Testis (tissue), 3 donors: ENCODE data around the gene ALDOC. TPM values are rescaled to one million over a fixed set of nuclear protein-coding genes. Genes with fewer than 3 reads are reported as not detected.

Experiments
- DNase-seq: peaks from one replicate; pipeline ENCODE4 v3.0.0-alpha.2; 2019
- H3K27ac ChIP-seq, 2 donors: fragments of 200-600 bp; sonication (generic); one replicate each; pipeline ENCODE4 v1.5.1; 2019
- H3K27me3 ChIP-seq: fragments of 200-600 bp; sonication (generic); one replicate; pipeline ENCODE4 v1.5.1; 2019
- H3K36me3 ChIP-seq: fragments of 200-600 bp; sonication (generic); one replicate; pipeline ENCODE4 v1.5.1; 2017; ENCODE audit warnings: low read depth; ENCODE audit errors: missing control alignments
- H3K4me1 ChIP-seq: fragments of 200-600 bp; sonication (generic); one replicate; pipeline ENCODE4 v1.5.1; 2019
- H3K4me3 ChIP-seq, 2 donors: fragments of 200-600 bp; sonication (generic); one replicate each; pipeline ENCODE4 v1.5.1; 2017 to 2019
- H3K9me3 ChIP-seq: fragments of 200-600 bp; sonication (generic); one replicate; pipeline ENCODE4 v1.5.1; 2017
- CTCF ChIP-seq, 3 experiments: fragments of 450-650 bp in 2 of 3; fragments of 200-600 bp in 1 of 3; sonication (generic) in 1 of 3; IDR thresholded peaks; one replicate each; pipeline ENCODE4 v1.5.1; 2016 to 2019; ENCODE audit warnings: antibody characterized with exemption in 3 of 3, mild to moderate bottlenecking in 2 of 3, moderate library complexity in 1 of 3
- POLR2A ChIP-seq: fragments of 450-650 bp; IDR thresholded peaks from one replicate; pipeline ENCODE4 v1.6.1; 2017; ENCODE audit warnings: antibody characterized with exemption, mild to moderate bottlenecking, moderate library complexity
- WGBS, 2 donors: methylation state at CpG; one replicate each; pipeline ENCODE4 v1.1.5; 2018; 5-methylcytosine and 5-hydroxymethylcytosine counted together
- intact Hi-C: fragments of 100-400 bp; cut with DNase I; formaldehyde crosslinking; loops from one replicate; pipeline ENCODE4 v1.15.1; 2023; ENCODE audit warnings: low total_unique reads
- polyA plus RNA-seq: library from polyadenylated mRNA; stranded (reverse); fragments of 350-450 nt; fragmentation: Illumina TruSeq; extraction: RNeasy Lipid Tissue Mini Kit (QIAGEN cat#74804); gene quantifications from one replicate; pipeline ENCODE4 v1.2.3, GENCODE V29; 2014; ENCODE audit warnings: low read depth, low replicate concordance; ENCODE audit not compliant: insufficient read depth
- total RNA-seq, 2 donors: library from RNA; depleted of rRNA; stranded (reverse); fragments of >200 nt; gene quantifications; one replicate each; pipeline ENCODE4 v1.2.3, GENCODE V29; 2016

The ALDOC gene
- total and polyA plus RNA-seq, 3 donors from 2014 or later: 29.2 to 65.8 (median 30.7) TPM

DNA sequence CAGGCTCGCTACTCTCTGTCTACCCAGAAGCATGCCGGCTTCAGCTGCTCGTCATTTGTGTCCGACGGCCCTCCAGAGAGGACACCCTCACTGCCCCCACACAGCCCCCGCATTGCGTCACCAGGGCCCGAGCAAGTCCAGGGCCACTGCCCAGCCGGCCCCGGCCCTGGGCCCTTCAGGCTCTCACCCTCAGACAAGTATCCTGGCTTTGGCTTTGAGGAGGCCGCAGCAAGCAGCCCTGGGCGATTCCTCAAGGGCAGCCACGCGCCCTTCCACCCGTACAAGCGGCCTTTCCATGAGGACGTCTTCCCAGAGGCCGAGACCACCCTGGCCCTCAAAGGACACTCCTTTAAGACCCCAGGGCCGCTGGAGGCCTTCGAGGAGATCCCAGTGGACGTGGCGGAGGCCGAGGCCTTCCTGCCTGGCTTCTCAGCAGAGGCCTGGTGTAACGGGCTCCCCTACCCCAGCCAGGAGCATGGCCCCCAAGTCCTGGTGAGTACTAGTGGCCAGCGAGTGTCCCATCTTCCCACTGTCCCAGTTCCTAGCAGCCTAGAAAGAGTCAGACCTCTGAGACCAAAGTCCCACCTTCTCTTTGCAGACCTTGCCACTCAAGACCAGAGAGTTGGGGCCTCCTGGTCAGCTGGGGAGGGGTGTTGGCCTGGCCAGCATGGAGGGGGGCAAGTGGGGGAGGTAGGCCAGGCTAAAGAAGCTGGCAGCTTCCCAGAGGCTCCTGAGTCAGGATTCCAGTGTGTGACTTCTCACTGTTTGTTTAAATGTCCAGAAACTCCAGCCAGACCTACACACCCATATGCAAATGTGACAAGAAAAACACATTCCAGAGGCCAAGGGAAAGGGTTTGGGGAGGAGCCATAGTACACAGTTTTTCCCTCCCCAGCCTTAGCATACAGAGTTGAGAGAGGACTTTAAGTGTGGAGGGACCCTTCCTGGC, 51.9 kb downstream of the ALDOC start:
- no peaks in the 10 kb centered on the region for H3K27me3 ChIP-seq
- H3K36me3 ChIP-seq: no peaks in the 10 kb centered on the region
- H3K27ac ChIP-seq: no peak overlapping the region
- DNase-seq: no peak
- no peaks in the 10 kb centered on the region for H3K4me1 ChIP-seq
- intact Hi-C loops: no loop called here
- H3K9me3 ChIP-seq: no peaks in the 10 kb centered on the region
- TF ChIP-seq CTCF (IDR thresholded peaks at IDR 0.05): no peak
- TF ChIP-seq POLR2A: no peak
- WGBS, 2 donors: 87 to 96% methylated on average over 16 to 25 of the region's 25 CpGs
- H3K4me3 ChIP-seq: no peak overlapping the region

DNA sequence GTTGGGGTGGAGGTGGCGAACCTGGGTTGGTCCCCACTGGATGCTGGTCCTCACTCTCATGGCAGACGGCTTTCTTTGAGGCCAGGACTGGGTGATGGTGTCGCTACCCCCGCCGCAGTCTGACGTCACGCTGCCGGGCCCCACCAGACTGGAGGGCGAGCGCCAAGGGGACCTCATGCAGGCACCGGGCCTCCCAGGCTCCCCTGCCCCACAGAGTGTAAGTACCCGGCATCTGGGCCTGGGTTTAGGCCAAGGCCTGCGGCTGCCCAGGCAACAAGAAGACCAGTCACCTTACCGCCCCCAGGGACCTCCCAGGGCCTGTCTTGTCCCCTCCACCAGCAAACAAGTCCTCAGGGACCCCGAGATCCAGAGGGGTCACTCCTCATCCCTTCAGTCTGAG, 52.8 kb downstream of the ALDOC start:
- H3K9me3 ChIP-seq: no peaks in the 10 kb centered on the region
- DNase-seq: no peak

DNA sequence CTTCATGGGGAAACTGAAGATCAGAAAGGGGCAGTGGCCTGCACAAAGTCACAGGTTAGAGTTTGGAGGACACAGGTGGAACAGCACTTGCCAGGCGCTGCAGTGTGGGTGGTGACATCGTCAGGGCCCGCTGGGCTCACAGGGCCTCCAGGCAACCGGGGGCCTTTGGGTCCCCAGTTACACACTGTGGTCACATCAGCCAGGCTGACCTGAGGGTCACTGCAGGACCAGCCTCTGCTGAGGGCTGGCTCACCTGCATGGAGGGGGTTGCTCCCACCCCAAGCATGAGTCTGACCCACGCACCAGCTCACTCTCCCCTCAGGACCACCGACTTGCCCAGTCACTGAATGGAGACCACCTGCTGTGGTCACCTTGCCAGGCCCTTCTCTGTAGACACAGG, 53.5 kb downstream of the ALDOC start:
- no peak for DNase-seq
- intact Hi-C loops: no loop called here

More for the DNA sequence above, 52.8 kb downstream of the ALDOC start:
- Histone ChIP-seq H3K27ac (no peak overlapping the region), H3K27me3 (no peaks in the 10 kb centered on the region), H3K4me1 (no peaks in the 10 kb centered on the region), H3K36me3 (no peaks in the 10 kb centered on the region), H3K4me3 (no peak overlapping the region)
- intact Hi-C loops: no loop called here
- no peak for TF ChIP-seq POLR2A
- TF ChIP-seq CTCF (IDR thresholded peaks at IDR 0.05): no peak
- 89 to 95% methylated on average over 11 to 15 of the region's 15 CpGs for WGBS, 2 donors

More for the DNA sequence above, 53.5 kb downstream of the ALDOC start:
- Histone ChIP-seq H3K27me3 (no peaks in the 10 kb centered on the region), H3K4me1 (no peaks in the 10 kb centered on the region), H3K9me3 (no peaks in the 10 kb centered on the region), H3K27ac (no peak overlapping the region), H3K4me3 (no peak overlapping the region), H3K36me3 (no peaks in the 10 kb centered on the region)
- no peak for TF ChIP-seq POLR2A
- TF ChIP-seq CTCF (IDR thresholded peaks at IDR 0.05): no peak
- WGBS, 2 donors: 88% methylated on average over 6 of the region's 6 CpGs; no CpG with 5 or more reads in 1 of the 2 donors

Other genes starting within 250 kb of the ALDOC start
- gene IFT20, start 241.4 kb downstream of the ALDOC start, total RNA-seq: 10 to 100 TPM; 79.8 to 94.8 TPM
- gene IFT20, start 241.4 kb downstream of the ALDOC start, polyA plus RNA-seq: 104 TPM
- gene TNFAIP1, start 241.1 kb downstream of the ALDOC start, total RNA-seq: 10 to 100 TPM; 42.9 to 65.7 TPM
- 41.8 TPM for gene TNFAIP1, start 241.1 kb downstream of the ALDOC start, polyA plus RNA-seq
- 100 to 1,000 TPM; 143 to 154 TPM for gene POLDIP2, start 219.4 kb downstream of the ALDOC start, total RNA-seq
- gene POLDIP2, start 219.4 kb downstream of the ALDOC start, polyA plus RNA-seq: 139 TPM
- gene SEBOX, start 211.7 kb downstream of the ALDOC start, total RNA-seq: not detected
- gene SEBOX, start 211.7 kb downstream of the ALDOC start, polyA plus RNA-seq: not detected
- gene VTN, start 206.6 kb downstream of the ALDOC start, total RNA-seq: 10 to 100 TPM in 1 of 2 donors, 1 to 10 TPM in 1; 9.7 to 57.9 TPM
- 6.5 TPM for gene VTN, start 206.6 kb downstream of the ALDOC start, polyA plus RNA-seq
- 10 to 100 TPM; 18.6 to 19.9 TPM for gene SARM1, start 205.2 kb downstream of the ALDOC start, total RNA-seq
- gene SARM1, start 205.2 kb downstream of the ALDOC start, polyA plus RNA-seq: 6.6 TPM
- 10 to 100 TPM; 13.5 to 13.7 TPM for gene SLC46A1, start 170.7 kb downstream of the ALDOC start, total RNA-seq
- 7.5 TPM for gene SLC46A1, start 170.7 kb downstream of the ALDOC start, polyA plus RNA-seq
- under 1 TPM; 0.79 to 0.93 TPM for gene SLC13A2, start 103.3 kb downstream of the ALDOC start, total RNA-seq
- gene SLC13A2, start 103.3 kb downstream of the ALDOC start, polyA plus RNA-seq: 0.44 TPM
- gene FOXN1, start 70.5 kb downstream of the ALDOC start, total RNA-seq: under 1 TPM; 0.24 to 0.50 TPM
- 0.69 TPM for gene FOXN1, start 70.5 kb downstream of the ALDOC start, polyA plus RNA-seq
- gene UNC119, start 24.3 kb downstream of the ALDOC start, total RNA-seq: 100 to 1,000 TPM; 175 to 180 TPM
- gene UNC119, start 24.3 kb downstream of the ALDOC start, polyA plus RNA-seq: 94.9 TPM
- gene PIGS, start 5.4 kb downstream of the ALDOC start, total RNA-seq: 100 to 1,000 TPM in 1 of 2 donors, 10 to 100 TPM in 1; 92.4 to 124 TPM
- gene PIGS, start 5.4 kb downstream of the ALDOC start, polyA plus RNA-seq: 57.7 TPM
- 100 to 1,000 TPM in 1 of 2 donors, 10 to 100 TPM in 1; 79.4 to 116 TPM for gene SPAG5, start 22.1 kb upstream of the ALDOC start, total RNA-seq
- gene SPAG5, start 22.1 kb upstream of the ALDOC start, polyA plus RNA-seq: 232 TPM
- gene RSKR, start 37.3 kb upstream of the ALDOC start, total RNA-seq: 10 to 100 TPM; 38.0 to 41.7 TPM
- 18.1 TPM for gene RSKR, start 37.3 kb upstream of the ALDOC start, polyA plus RNA-seq
- 100 to 1,000 TPM; 128 to 147 TPM for gene BLTP2, start 68.3 kb upstream of the ALDOC start, total RNA-seq
- 84.7 TPM for gene BLTP2, start 68.3 kb upstream of the ALDOC start, polyA plus RNA-seq
- 10 to 100 TPM; 59.7 to 65.0 TPM for gene SDF2, start 85.0 kb upstream of the ALDOC start, total RNA-seq
- 64.6 TPM for gene SDF2, start 85.0 kb upstream of the ALDOC start, polyA plus RNA-seq
- 100 to 1,000 TPM; 121 to 129 TPM for gene SUPT6H, start 85.3 kb upstream of the ALDOC start, total RNA-seq
- 64.8 TPM for gene SUPT6H, start 85.3 kb upstream of the ALDOC start, polyA plus RNA-seq
- gene PROCA1, start 135.0 kb upstream of the ALDOC start, total RNA-seq: 100 to 1,000 TPM in 1 of 2 donors, 10 to 100 TPM in 1; 90.2 to 322 TPM
- 286 TPM for gene PROCA1, start 135.0 kb upstream of the ALDOC start, polyA plus RNA-seq
- 10 to 100 TPM; 30.4 to 47.3 TPM for gene RAB34, start 141.0 kb upstream of the ALDOC start, total RNA-seq
- gene RAB34, start 141.0 kb upstream of the ALDOC start, polyA plus RNA-seq: 42.1 TPM
- 100 to 1,000 TPM; 200 to 343 TPM for gene RPL23A, start 143.1 kb upstream of the ALDOC start, total RNA-seq
- 757 TPM for gene RPL23A, start 143.1 kb upstream of the ALDOC start, polyA plus RNA-seq
- gene TLCD1, start 149.3 kb upstream of the ALDOC start, total RNA-seq: 1 to 10 TPM; 4.2 to 8.6 TPM
- 18.0 TPM for gene TLCD1, start 149.3 kb upstream of the ALDOC start, polyA plus RNA-seq
- gene NEK8, start 151.9 kb upstream of the ALDOC start, total RNA-seq: 10 to 100 TPM; 10.1 to 10.7 TPM
- 7.3 TPM for gene NEK8, start 151.9 kb upstream of the ALDOC start, polyA plus RNA-seq
- gene TRAF4, start 167.1 kb upstream of the ALDOC start, total RNA-seq: 10 to 100 TPM; 35.3 to 47.2 TPM
- gene TRAF4, start 167.1 kb upstream of the ALDOC start, polyA plus RNA-seq: 33.1 TPM